HG03354 (cell line): ENCODE data around the gene ADARB1.

ENCODE experiments used
- ATAC-seq: cut with Tn5 transposase; IDR thresholded peaks from one replicate; pipeline ENCODE4 v1.9.1; 2021; ENCODE audit warnings: mild to moderate bottlenecking; ENCODE audit not compliant: unreplicated experiment, poor library complexity, severe bottlenecking

ADARB1 gene

DNA sequence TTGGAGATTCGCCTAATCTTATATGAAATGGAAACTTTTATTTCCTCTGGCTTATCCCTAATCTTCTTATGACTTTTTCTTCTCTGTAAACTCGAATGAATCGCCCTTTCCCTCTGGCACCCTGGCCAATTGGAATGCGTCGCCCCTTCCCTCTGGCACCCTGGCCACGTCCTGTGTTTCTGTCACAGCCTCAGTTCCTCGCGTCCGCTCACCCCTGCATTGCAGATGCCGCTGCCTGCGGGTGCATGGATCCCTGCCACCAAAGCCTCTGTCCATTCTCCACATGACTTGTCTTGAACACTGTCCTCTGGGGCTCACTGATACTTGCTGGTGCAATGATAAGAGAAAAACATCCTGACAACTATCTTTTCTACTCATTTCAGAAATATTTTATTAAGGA lies 104.6 kb downstream of the ADARB1 start:
- no peak for ATAC-seq

- ATAC-seq: no peak
Measured at GRCh38 chr21:45179568-45180245, 105.3 kb downstream of the ADARB1 start.

GRCh38 chr21:45180246-45180599 lies 105.8 kb downstream of the ADARB1 start:
- no peak for ATAC-seq

GRCh38 chr21:45182958-45183357 lies 108.6 kb downstream of the ADARB1 start:
- ATAC-seq: no peak

DNA sequence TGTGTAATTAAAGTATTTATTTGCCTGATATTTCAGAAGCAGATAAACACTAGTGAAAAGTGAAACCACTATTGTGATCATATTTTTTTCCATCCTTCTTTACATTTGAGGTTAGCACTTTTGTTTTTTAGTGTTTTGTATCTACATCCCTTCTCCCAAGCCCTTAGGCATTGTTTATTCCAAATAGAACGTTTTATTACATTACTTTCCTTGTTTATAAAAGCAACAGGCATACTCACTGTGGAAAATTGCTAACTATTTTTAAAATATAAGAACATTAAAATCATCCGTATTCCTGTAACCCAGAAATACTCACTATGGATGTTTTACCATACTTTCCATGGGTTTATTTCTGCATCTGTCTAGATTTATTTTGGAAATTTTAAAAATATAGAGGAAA lies 109.5 kb downstream of the ADARB1 start:
- no peak for ATAC-seq

- no peak for ATAC-seq
Measured at GRCh38 chr21:45184869-45185268, 110.5 kb downstream of the ADARB1 start.

DNA sequence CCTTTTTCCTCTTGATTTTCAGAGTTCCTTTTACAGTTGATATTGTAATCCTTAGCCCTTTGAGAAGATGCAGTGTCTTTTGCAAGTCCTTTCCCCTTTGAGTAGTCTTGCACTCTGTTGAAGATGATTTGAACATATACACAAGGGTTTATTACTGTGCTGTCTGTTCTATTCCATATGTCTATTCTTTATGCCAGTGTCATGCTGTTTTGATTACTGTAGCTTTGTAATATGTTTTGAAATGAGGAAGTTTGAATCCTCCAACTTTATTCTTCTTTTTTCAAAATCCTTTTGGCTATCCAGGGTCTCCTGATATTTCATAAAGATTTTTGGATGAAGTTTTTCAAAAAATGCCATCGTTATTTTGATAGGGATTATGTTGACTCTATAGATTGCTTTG lies 112.3 kb downstream of the ADARB1 start:
- ATAC-seq: no peak

GRCh38 chr21:45187646-45188045 lies 113.3 kb downstream of the ADARB1 start:
- ATAC-seq: no peak

GRCh38 chr21:45190013-45190412 lies 115.6 kb downstream of the ADARB1 start:
- no peak for ATAC-seq

- no peak for ATAC-seq
Measured at GRCh38 chr21:45192332-45192731, 118.0 kb downstream of the ADARB1 start.

GRCh38 chr21:45196620-45197019 lies 122.2 kb downstream of the ADARB1 start:
- ATAC-seq: no peak

DNA sequence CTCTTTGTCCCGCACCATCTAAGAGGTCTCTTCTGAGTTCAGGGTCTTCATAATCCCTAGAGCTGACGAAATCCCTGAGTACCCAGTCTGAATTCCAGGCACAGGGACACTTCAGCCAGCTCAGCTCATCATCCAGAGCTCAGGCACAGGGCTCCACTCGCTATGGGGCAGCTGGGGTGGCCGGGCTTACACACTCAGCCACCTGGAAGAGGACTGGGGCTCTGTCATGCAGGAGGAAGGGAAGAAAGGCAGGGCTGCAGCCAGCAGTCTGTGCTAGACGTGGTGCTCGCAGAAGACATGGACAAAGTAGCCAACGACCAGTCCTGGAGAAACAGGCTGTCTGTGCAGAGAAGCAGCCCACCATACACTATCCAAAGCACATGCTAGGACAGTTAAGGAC lies 124.8 kb downstream of the ADARB1 start:
- no peak for ATAC-seq

DNA sequence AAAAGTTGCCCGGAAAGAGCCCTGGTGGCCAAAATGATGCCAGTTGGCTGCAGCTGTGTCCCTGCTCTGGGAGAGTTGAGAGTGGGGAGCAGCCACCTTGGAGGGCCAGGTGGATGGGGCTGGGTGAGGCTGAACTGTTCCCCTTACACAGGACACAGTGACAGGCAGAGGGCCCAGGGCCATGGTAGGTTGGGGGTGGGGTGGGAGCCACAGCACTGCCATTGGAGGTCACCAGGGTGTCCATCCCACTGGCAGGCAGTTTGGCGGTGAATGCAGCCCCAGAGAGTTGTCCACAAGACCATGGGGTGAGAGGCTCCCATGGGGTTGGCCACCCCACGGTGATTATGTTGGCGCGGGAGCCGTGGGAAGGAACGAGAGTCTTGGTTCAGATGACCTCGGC lies 125.7 kb downstream of the ADARB1 start:
- no peak for ATAC-seq

- no peak for ATAC-seq
Measured at GRCh38 chr21:45200581-45201296, 126.4 kb downstream of the ADARB1 start.

DNA sequence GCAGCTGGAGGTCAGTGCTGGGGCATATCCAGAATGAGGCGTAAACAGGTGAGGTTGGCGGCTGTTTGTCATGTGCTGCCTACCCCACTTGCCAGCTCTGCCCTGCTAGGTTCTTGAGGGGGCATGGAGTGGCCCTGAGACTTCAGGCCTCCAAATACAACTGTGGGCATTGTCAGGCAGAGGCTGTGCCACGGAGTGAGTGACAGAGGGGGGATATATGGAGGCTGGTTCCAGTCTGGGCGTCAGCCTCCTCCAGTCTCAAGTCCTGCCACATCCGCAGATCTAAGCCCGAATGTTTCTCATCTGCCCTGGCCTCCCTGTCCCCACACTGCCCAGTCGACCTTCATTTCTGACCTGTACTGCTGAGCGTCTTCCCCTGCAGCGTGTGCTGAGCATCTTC lies 128.0 kb downstream of the ADARB1 start:
- no peak for ATAC-seq

GRCh38 chr21:45202889-45203288 lies 128.5 kb downstream of the ADARB1 start:
- no peak for ATAC-seq

DNA sequence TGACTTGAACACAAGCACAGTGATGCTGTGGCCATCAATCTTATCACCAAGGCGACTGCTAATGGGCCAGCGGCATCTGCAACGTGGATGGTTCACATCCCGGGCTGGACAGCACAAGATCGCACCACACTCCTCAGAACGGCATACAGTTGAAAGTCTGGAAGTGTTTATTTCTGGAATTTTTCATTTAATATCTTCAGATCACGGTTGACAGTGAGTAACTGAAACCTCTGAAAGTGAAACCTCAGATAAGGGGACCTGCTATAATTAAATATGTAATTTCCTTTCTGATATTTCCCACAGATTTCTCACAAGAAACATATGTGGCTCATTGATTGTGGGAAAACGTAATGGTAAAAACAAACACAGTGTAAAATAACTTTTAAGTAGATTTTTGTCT lies 129.6 kb downstream of the ADARB1 start:
- ATAC-seq: no peak

- no peak for ATAC-seq
Measured at GRCh38 chr21:45204395-45204794, 130.0 kb downstream of the ADARB1 start.

GRCh38 chr21:45207839-45208626 lies 133.7 kb downstream of the ADARB1 start:
- ATAC-seq: no peak

DNA sequence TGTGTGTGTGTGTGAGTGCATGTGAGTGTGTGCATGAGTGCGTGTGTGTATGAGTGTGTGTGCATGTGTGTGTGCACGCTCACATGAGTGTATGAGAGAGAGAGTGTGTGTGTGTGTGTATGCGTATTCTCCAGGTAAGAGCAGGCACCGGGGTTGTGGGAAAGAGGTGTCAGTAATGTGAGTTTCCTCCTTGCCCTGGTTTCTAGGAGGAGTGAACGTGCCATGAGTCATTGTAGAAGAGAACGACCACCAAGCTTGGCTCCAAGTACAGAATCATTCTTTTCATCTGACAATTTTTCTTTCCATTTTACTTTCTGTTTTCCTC lies 134.2 kb downstream of the ADARB1 start:
- no peak for ATAC-seq

DNA sequence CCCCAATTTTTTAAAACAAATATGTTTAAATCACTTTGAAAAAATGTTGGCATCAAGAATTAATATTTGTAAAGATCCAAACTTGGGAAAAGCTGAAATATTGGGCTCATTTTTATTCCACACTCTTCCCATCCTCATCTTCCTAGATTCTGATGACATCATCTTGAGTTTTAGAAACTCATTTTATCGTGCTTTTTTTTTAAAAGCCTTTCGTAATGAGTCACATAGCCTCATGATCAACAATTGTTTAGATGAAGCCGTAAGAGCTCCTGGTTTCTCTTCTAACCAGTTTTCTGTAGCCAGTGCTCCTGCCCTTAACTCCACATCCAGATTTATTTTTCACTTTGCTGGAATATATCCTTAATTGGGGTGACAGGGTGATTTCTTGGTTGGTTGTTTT lies 134.7 kb downstream of the ADARB1 start:
- no peak for ATAC-seq
